ENCODE measurements around the gene PI4K2A.

GRCh38 chr10:97686301-97686961, 46.0 kb downstream of the PI4K2A start:
- no peak for TF ChIP-seq POLR2A (IDR thresholded peaks at IDR 0.05)
- TF ChIP-seq, protein P1, sequence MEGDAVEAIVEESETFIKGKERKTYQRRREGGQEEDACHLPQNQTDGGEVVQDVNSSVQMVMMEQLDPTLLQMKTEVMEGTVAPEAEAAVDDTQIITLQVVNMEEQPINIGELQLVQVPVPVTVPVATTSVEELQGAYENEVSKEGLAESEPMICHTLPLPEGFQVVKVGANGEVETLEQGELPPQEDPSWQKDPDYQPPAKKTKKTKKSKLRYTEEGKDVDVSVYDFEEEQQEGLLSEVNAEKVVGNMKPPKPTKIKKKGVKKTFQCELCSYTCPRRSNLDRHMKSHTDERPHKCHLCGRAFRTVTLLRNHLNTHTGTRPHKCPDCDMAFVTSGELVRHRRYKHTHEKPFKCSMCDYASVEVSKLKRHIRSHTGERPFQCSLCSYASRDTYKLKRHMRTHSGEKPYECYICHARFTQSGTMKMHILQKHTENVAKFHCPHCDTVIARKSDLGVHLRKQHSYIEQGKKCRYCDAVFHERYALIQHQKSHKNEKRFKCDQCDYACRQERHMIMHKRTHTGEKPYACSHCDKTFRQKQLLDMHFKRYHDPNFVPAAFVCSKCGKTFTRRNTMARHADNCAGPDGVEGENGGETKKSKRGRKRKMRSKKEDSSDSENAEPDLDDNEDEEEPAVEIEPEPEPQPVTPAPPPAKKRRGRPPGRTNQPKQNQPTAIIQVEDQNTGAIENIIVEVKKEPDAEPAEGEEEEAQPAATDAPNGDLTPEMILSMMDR (IDR thresholded peaks at IDR 0.05), result no peak
- no peak for TF ChIP-seq POLR2AphosphoS5 (IDR thresholded peaks at IDR 0.05; ENCODE audit: insufficient read depth in 1 of 2, low read depth in 1 of 2)
